Subcutaneous adipose tissue (tissue), 4 donors: Measurements from ENCODE around the gene ATP2A1. TPM values are rescaled to one million over a fixed set of nuclear protein-coding genes. Genes with fewer than 3 reads are reported as not detected.

Experiments
- total RNA-seq, 4 donors: library from RNA; depleted of rRNA; stranded (reverse); fragments of >200 nt; gene quantifications; one replicate each; pipeline ENCODE4 v1.1.0, GENCODE V29; 2016
- TF ChIP-seq, protein P1 (sequence below): fragments of 450-650 bp; IDR thresholded peaks from one replicate; pipeline ENCODE4 v1.5.1; 2016; ENCODE audit warnings: low read depth, mild to moderate bottlenecking, control low read depth, antibody characterized with exemption, moderate library complexity

Gene ATP2A1
- total RNA-seq, 4 donors from 2014 or later = 0.19 to 0.44 (median 0.34) TPM; not detected in 1

DNA sequence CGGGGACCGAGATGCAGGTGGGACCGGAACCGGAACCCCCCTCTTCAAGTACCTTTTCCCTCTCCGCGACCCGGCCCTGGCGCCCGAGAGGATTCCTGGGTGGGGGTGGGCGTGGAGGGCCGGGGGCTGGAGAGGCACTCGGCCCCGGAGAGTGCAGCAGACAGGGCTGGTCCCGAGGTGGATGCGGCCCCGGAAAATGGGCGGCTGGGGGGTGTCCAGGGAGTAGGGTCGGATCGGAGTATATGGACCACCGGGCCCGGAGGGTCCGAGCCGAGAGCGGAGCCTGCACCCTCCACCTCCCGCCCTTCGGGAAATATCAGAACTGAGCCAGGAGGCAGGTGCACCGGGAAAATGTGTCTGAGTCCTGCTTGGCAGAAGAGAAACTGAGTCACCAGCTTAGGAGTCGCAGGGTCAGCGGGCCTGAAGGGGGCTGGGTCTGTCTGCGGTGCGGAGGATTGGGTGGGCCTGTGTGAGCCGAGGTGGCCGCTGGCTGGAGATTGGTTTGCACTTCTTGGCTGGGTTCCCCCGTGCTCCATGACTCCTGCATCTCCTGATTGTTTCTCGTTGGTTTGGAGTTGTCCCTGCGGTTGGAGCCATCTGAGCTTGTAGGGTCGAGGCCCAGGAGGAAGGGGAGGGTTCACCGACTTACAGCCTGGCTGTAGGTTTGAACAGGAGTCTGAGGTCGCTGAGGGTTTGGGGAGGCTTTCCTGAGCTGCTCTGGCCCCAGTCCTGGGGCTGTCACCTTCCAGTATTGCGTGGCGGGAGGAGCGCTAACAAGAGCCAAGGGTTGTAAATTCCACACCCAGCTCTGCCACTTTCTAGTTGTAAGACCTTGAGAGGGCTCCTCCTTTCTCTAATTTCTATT, 14.1 kb upstream of the ATP2A1 start:
- TF ChIP-seq, protein P1, sequence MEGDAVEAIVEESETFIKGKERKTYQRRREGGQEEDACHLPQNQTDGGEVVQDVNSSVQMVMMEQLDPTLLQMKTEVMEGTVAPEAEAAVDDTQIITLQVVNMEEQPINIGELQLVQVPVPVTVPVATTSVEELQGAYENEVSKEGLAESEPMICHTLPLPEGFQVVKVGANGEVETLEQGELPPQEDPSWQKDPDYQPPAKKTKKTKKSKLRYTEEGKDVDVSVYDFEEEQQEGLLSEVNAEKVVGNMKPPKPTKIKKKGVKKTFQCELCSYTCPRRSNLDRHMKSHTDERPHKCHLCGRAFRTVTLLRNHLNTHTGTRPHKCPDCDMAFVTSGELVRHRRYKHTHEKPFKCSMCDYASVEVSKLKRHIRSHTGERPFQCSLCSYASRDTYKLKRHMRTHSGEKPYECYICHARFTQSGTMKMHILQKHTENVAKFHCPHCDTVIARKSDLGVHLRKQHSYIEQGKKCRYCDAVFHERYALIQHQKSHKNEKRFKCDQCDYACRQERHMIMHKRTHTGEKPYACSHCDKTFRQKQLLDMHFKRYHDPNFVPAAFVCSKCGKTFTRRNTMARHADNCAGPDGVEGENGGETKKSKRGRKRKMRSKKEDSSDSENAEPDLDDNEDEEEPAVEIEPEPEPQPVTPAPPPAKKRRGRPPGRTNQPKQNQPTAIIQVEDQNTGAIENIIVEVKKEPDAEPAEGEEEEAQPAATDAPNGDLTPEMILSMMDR = no peak

DNA sequence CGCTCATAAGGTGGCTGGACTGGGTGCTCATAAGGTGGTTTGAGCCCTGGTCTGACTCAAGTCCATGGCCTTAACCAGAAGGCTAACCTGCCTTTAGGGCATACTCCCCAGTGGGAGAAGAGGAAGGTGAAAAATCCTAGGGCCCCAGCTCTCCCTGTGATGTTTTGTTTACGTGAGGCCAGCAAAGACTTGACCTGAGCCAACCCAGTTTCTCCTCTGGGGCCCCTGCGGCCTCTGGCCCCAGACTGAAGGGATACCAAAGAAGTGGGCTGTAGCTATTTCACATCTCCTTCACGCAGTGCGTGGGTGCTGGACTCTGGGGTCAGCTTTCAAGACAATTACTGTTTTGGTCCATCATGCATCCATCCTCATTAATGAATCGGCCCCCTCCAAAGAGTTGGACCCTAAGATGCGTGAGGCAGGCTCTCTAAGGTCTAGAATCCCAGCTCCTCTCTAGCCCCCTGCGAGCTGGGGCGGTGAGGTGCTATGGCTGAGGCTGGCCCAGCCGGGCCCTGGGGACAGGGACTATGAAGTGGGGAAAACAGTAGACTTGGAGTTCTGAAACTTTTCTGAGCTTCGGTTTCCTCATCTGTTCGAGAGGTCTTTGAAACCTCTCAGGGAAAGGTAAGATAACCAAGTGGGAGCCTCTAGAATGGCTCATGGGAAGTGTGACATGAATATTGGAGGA, 13.1 kb upstream of the ATP2A1 start:
- TF ChIP-seq, protein P1 = no peak

DNA sequence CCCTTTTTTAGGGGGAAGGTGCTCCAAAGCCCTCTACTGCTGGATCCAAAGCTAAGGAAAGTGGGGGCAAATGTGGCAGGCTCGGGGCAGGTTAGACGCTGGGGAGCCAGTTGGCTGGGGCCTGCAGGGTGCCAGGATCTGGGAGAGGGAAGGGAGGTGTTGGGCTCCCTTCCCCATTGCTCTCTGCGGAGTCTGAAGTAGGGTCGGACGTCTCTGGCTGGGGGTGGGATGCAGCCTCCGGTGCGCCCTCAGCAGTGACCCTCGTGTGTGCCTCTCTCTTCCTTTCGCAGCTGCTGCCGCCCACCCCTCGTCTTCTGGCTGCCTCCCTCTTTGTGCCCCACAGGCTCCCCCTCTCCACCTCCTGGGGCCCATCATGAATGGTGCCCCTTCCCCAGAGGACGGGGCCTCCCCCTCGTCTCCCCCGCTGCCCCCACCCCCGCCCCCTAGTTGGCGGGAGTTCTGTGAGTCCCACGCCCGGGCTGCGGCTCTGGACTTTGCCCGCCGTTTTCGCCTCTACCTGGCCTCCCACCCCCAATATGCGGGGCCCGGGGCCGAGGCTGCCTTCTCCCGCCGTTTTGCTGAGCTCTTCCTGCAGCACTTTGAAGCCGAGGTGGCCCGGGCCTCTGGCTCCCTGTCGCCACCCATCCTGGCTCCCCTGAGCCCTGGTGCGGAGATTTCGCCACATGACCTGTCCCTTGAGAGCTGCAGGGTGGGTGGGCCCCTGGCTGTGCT, 12.4 kb upstream of the ATP2A1 start:
- TF ChIP-seq, protein P1 = no peak

DNA sequence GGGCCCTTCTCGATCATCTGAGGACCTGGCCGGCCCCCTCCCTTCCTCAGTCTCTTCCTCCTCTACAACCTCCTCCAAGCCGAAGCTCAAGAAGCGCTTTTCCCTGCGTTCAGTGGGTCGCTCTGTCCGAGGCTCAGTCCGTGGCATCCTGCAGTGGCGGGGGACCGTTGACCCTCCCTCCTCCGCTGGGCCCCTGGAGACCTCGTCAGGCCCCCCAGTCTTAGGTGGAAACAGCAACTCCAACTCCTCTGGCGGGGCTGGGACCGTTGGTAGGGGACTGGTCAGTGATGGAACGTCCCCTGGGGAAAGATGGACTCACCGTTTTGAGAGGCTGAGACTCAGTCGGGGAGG, 11.9 kb upstream of the ATP2A1 start:
- TF ChIP-seq, protein P1 = no peak

DNA sequence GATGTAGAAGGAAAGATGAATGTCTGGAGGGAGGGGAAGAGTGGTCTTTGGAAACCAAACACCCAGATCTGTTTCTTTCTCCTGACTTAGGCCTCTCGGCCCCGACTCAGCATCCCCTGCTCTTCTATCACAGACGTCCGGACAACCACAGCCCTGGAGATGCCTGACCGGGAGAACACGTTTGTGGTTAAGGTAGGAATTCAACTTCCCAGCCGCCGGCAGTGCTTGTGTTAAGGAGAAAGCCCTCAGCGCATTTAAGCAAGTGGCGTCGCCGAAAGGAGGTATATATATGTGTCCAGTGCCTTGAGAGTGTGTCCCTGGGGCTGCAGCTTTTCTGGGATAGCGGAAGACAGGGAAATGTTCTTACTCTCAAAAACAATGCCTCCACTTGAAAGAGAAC, 11.0 kb upstream of the ATP2A1 start:
- TF ChIP-seq, protein P1 = no peak

DNA sequence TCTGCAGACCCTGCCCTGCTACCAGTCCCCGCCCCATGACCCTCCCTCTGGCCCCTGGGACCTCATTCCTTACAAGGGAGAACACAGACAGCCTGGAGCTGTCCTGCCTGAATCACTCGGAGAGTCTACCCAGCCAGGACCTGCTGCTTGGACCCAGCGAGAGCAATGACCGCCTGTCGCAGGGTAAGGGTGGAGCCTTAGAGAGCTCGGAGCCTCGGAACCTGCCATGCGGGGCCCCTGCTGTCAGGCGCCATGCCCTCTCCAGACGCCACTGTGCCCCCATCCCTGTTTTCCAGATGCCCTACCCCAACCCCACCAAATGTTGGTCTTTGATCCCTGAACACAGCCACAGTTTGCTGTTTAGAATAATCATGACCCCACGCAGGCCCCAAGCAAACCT, 9.1 kb upstream of the ATP2A1 start:
- TF ChIP-seq, protein P1 = no peak

DNA sequence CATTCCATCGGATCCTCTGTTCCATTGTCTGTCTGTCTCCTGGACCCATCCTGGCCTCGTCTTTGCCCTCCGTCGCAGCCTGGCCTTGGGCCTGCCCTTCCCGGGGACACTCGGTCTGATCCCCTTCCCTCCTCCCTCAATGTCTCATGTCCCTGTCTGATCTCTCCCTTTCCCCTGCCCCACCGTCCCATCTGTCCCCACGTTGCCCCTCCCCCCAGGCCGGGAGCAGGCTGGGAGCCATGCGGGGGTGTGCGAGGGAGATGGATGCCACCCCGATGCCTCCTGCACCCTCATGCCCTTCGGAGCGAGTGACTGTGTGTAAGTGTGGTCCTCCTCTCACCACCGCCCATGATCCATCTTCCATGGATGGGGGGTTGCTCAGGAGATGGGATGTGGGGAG, 5.3 kb upstream of the ATP2A1 start:
- TF ChIP-seq, protein P1 = no peak
